Heart left ventricle (tissue), 16 donors: ENCODE results near the gene COPE. TPM values are rescaled to one million over a fixed set of nuclear protein-coding genes. Genes with fewer than 3 reads are reported as not detected.

Experiments used
- ATAC-seq, 4 donors: fragments of 200-7000 bp; cut with Tn5 transposase; one replicate each; pipeline ENCODE4 v1.9.1; 2020 to 2022; ENCODE audit warnings: moderate library complexity in 4 of 4, mild to moderate bottlenecking in 3 of 4, moderate number of reproducible peaks in 1 of 4
- DNase-seq, 5 donors: peaks; one replicate each; pipeline ENCODE4 v3.0.0-alpha.2; 2020
- H3K27ac ChIP-seq, 12 donors: fragments of 200-600 bp; sonication (generic) in 4 of 12; one replicate each; pipeline versions ENCODE4 v1.5.0 to v1.8.0; 2016 to 2022; ENCODE audit warnings: mild to moderate bottlenecking in 2 of 12
- H3K27me3 ChIP-seq, 9 donors: fragments of 200-600 bp; sonication (generic) in 2 of 9; one replicate each; pipeline versions ENCODE4 v1.5.1 to v1.8.0; 2016 to 2022; ENCODE audit warnings: mild to moderate bottlenecking in 3 of 9
- H3K36me3 ChIP-seq, 9 donors: fragments of 200-600 bp; sonication (generic) in 2 of 9; one replicate each; pipeline versions ENCODE4 v1.5.0 to v1.8.0; 2018 to 2022; ENCODE audit warnings: mild to moderate bottlenecking in 2 of 9
- H3K4me1 ChIP-seq, 12 donors: fragments of 200-600 bp; sonication (generic) in 4 of 12; one replicate each; pipeline versions ENCODE4 v1.5.0 to v1.8.0; 2016 to 2022; ENCODE audit warnings: mild to moderate bottlenecking in 3 of 12
- H3K4me3 ChIP-seq, 12 donors: fragments of 200-600 bp; sonication (generic) in 4 of 12; one replicate each; pipeline versions ENCODE4 v1.5.0 to v1.8.0; 2017 to 2022; ENCODE audit warnings: mild to moderate bottlenecking in 9 of 12, moderate library complexity in 4 of 12
- H3K9me3 ChIP-seq, 12 donors: fragments of 200-600 bp; sonication (generic) in 4 of 12; one replicate each; pipeline versions ENCODE4 v1.5.0 to v1.8.0; 2016 to 2022; ENCODE audit warnings: mild to moderate bottlenecking in 1 of 12
- CTCF ChIP-seq, 12 donors: fragments of 200-600 bp; sonication (generic) in 4 of 12; IDR thresholded peaks; one replicate each; pipeline versions ENCODE4 v1.5.0 to v1.8.0; 2018 to 2022; ENCODE audit warnings: antibody characterized with exemption in 12 of 12, mild to moderate bottlenecking in 5 of 12
- POLR2A ChIP-seq, 2 donors: fragments of 450-650 bp; IDR thresholded peaks; one replicate each; pipeline ENCODE4 v1.6.1; 2017; ENCODE audit warnings: antibody characterized with exemption in 2 of 2, mild to moderate bottlenecking in 2 of 2, moderate library complexity in 2 of 2
- WGBS, 4 donors: extraction: QIAGEN DNeasy Blood & Tissue Kit in 2 of 4; methylation state at CpG; one replicate each; pipeline versions ENCODE4 v1.1.5 to v1.1.7; 2013 to 2018; 5-methylcytosine and 5-hydroxymethylcytosine counted together
- intact Hi-C, 10 donors: fragments of 100-400 bp; cut with DNase I; formaldehyde crosslinking; loops; one replicate each; pipeline versions ENCODE4 v1.11.1 to v1.14.2; 2022
- polyA plus RNA-seq, 2 donors: library from polyadenylated mRNA; stranded (reverse); fragments of 200-250 nt; gene quantifications; one replicate each; pipeline ENCODE4 v1.2.3, GENCODE V29; 2013
- total RNA-seq, 9 donors: library from RNA; depleted of rRNA in 2 of 9; stranded (reverse); fragments of >200 nt in 2 of 9; fragmentation: NEBNext Ultra II Directional in 3 of 9; extraction: Animal tissue kit (Norgen Biotek cat#: 25700) in 3 of 9; gene quantifications; one replicate each; pipeline versions ENCODE4 v1.1.0 to v1.2.4, GENCODE V29; 2016 to 2023
- donor health status: ischemic (EF 13 %, LVEDD 7.1; RV severe dilation, severe dysfunction).
- donor health status: healthy with polysubstance abuse.
- donor health status: DM: no; HTN: yes; CAD: no.
- donor health status: DM: no; HTN: no; CAD: no.
- donor health status: ischemic (EF 25% LVEDD 6.9; RV normal size, moderate dysfunction).
- donor health status: ischemic (EF 25% LVEDD 5.7; RV mildly dilated, moderate dysfunction).
- donor health status: healthy.
- donor health status: DM: yes; HTN: yes; CAD: no.
- donor health status: ischemic (EF 35%, LVEDD 5.7; RV mildly dilated, moderate dysfunction).
- donor health status: nonischemic (EF 11% LVEDD 7.7; RV severe dilation, severe dysfunction).
- donor health status: DM: yes; HTN: yes; CAD: no.
- donor health status: PGD.
- donor health status: ischemic (EF 29% LVEDD 5.4; RV normal size, mild dysfunction).
- donor health status: nonischemic (EF 23%, LVEDD 6.1; RV moderate dilation, normal function).

Gene COPE
- total and polyA plus RNA-seq, 11 donors: 94.0 to 241 (median 147) TPM

DNA sequence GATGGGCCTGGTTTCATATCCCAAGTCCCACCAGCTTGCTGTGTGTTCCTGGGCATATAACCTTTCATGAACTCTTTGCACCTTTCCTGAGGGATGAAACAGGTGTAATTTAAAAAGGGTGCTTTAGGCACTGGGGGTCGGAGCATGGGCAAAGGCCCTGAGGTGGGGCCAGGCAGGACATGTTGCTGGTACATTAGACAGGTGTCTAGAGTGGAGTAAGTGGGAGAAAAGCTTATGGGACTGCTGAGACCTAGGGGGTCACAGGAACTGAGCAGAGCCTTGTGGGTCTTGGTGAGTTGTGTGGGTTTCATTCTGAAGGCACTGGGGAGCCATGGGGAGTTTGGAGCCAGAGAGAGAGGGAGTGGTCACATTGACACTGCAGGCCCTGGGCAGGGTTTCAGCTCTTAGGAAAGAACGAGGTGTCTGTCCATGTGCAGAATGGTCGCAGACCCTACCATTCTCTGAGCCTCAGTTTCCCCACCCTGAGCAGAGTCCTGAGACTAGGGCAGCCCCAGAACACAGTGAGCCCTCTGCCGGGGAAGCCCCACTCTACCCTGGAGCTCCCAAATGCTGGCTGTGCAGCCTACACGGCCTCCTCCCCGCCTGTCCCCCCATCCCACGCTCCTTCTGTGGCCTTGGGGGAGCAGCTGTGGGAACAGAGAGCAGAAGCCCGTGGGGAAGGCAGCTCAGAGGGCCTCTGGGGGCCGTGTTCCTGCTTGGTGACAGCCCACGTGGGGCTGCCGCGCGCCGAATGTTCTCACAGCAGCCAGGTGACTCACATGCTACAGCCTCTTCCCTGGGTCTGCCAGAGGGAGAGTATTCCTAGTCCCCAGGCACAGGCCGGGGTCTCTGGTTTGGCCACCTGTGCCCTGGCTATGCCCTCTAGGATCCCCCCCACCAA, 29.1 kb upstream of the COPE start:
- Histone ChIP-seq H3K9me3 (no peaks in the 10 kb centered on the region), H3K36me3 (no peaks in the 10 kb centered on the region), H3K4me1 (no peaks in the 10 kb centered on the region), H3K27ac (no peak overlapping the region), H3K4me3 (no peak overlapping the region), H3K27me3 (no peaks in the 10 kb centered on the region)
- DNase-seq: no peak
- intact Hi-C loops: no loop called here
- 76 to 86% (median 77%) methylated on average over 9 to 15 of the region's 15 CpGs for WGBS, 4 donors
- no peak for TF ChIP-seq POLR2A (IDR thresholded peaks at IDR 0.05)
- no peak for ATAC-seq

- intact Hi-C loops: no loop called here
Measured at GRCh38 chr19:18946918-18947317, 27.7 kb upstream of the COPE start.

GRCh38 chr19:18946335-18946734, 27.1 kb upstream of the COPE start:
- Histone ChIP-seq H3K9me3 (no peaks in the 10 kb centered on the region), H3K4me1 (peaks cover 0 to 6% (median 0%) of the 10 kb centered on the region in 12 donors), H3K4me3 (no peak overlapping the region), H3K27ac (no peak overlapping the region), H3K27me3 (no peaks in the 10 kb centered on the region), H3K36me3 (no peaks in the 10 kb centered on the region)
- TF ChIP-seq CTCF (IDR thresholded peaks at IDR 0.05) (no peak), POLR2A (IDR thresholded peaks at IDR 0.05) (no peak)
- DNase-seq: no peak
- no peak for ATAC-seq
- intact Hi-C loops: no loop called here

More at GRCh38 chr19:18946918-18947317, 27.7 kb upstream of the COPE start:
- ATAC-seq (no peak), DNase-seq (no peak)
- 87 to 95% (median 89%) methylated on average over 14 of the region's 14 CpGs for WGBS, 4 donors
- Histone ChIP-seq H3K4me3 (no peak overlapping the region), H3K36me3 (no peaks in the 10 kb centered on the region), H3K27ac (no peak overlapping the region), H3K4me1 (no peaks in the 10 kb centered on the region), H3K9me3 (no peaks in the 10 kb centered on the region), H3K27me3 (no peaks in the 10 kb centered on the region)
- TF ChIP-seq POLR2A (IDR thresholded peaks at IDR 0.05): no peak

GRCh38 chr19:18945297-18945696, 26.1 kb upstream of the COPE start:
- H3K36me3 ChIP-seq: no peaks in the 10 kb centered on the region
- WGBS, 4 donors: 86 to 92% (median 89%) methylated on average over 9 of the region's 9 CpGs
- no peak overlapping the region for H3K27ac ChIP-seq
- H3K27me3 ChIP-seq: no peaks in the 10 kb centered on the region
- TF ChIP-seq CTCF (IDR thresholded peaks at IDR 0.05) (no peak), POLR2A (IDR thresholded peaks at IDR 0.05) (no peak)
- DNase-seq (no peak), ATAC-seq (no peak)
- H3K9me3 ChIP-seq: no peaks in the 10 kb centered on the region
- intact Hi-C loops: no loop called here
- H3K4me3 ChIP-seq: no peak overlapping the region
- H3K4me1 ChIP-seq: peaks cover 0 to 13% (median 0%) of the 10 kb centered on the region in 12 donors

DNA sequence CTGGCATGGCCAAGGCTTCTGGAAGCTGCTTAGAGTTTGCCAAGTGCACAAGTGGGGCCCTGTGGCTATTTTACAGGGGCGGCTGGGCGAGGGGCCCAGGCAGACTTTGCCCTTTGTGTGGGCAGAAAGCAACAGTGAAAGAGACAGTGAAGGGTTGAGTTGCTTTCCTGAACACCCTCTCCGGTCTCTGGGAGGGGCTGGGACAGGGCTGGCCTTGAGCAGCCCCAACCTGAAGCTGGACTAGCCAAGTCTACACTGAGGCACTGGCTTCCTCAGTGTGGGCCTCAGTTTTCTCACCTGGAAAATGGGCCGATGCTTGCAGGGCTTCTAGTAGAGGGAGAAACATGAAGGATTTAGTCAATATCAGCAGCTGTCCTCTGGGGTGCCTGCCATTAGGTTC, 24.3 kb upstream of the COPE start:
- ATAC-seq: no peak
- no peak overlapping the region for H3K4me3 ChIP-seq
- WGBS, 4 donors: 77 to 89% (median 87%) methylated on average over 4 of the region's 4 CpGs

More for the DNA sequence above, 24.3 kb upstream of the COPE start:
- TF ChIP-seq CTCF (IDR thresholded peaks at IDR 0.05): no peak
- no peak for TF ChIP-seq POLR2A (IDR thresholded peaks at IDR 0.05)
- peaks cover 0 to 23% (median 7%) of the 10 kb centered on the region in 12 donors for H3K4me1 ChIP-seq
- no peak for DNase-seq
- intact Hi-C loops: loop anchor here in 2 of 10 donors (5.0 kb wide), 1 partner anchor 44 kb away; no protein-coding TSS in a partner anchor
- H3K27ac ChIP-seq: no peak overlapping the region
- H3K27me3 ChIP-seq: no peaks in the 10 kb centered on the region
- H3K9me3 ChIP-seq: no peaks in the 10 kb centered on the region
- peaks cover 0 to 6% (median 0%) of the 10 kb centered on the region in 9 donors for H3K36me3 ChIP-seq
